Lower lobe of right lung (tissue), 2 donors: ENCODE measurements around the gene PARVB. TPM values are rescaled to one million over a fixed set of nuclear protein-coding genes. Genes with fewer than 3 reads are reported as not detected.

Experiments used
- ATAC-seq, 2 donors: fragments of 200-7000 bp; cut with Tn5 transposase; one replicate each; pipeline ENCODE4 v1.9.1; 2020 to 2022; ENCODE audit warnings: mild to moderate bottlenecking in 2 of 2, moderate library complexity in 2 of 2
- DNase-seq: peaks from one replicate; pipeline ENCODE4 v3.0.0-alpha.2; 2020
- H3K27ac ChIP-seq: fragments of 200-600 bp; one replicate; pipeline ENCODE4 v1.8.0; 2022
- H3K27me3 ChIP-seq: fragments of 200-600 bp; one replicate; pipeline ENCODE4 v1.8.0; 2022; ENCODE audit warnings: low read depth
- H3K36me3 ChIP-seq: fragments of 200-600 bp; one replicate; pipeline ENCODE4 v1.8.0; 2022; ENCODE audit warnings: mild to moderate bottlenecking
- H3K4me1 ChIP-seq: fragments of 200-600 bp; one replicate; pipeline ENCODE4 v1.8.0; 2022
- H3K4me3 ChIP-seq: fragments of 200-600 bp; one replicate; pipeline ENCODE4 v1.8.0; 2022; ENCODE audit warnings: mild to moderate bottlenecking
- H3K9me3 ChIP-seq: fragments of 200-600 bp; one replicate; pipeline ENCODE4 v1.8.0; 2022
- CTCF ChIP-seq: fragments of 200-600 bp; IDR thresholded peaks from one replicate; pipeline ENCODE4 v1.8.0; 2022; ENCODE audit warnings: antibody characterized with exemption, mild to moderate bottlenecking
- intact Hi-C: fragments of 100-400 bp; cut with DNase I; formaldehyde crosslinking; loops from one replicate; pipeline ENCODE4 v1.11.0; 2022
- total RNA-seq: library from RNA; stranded (reverse); fragmentation: NEBNext Ultra II Directional; extraction: Animal tissue kit (Norgen Biotek cat#: 25700); gene quantifications from one replicate; pipeline ENCODE4 v1.2.1, GENCODE V29; 2021
- donor health status: DM: no; HTN: yes; CAD: no; lungs with severe emphysema.

The PARVB gene
- total RNA-seq, 1 donor from 2014 or later: 44.7 TPM

GRCh38 chr22:44102121-44102520 is 78.0 kb downstream of the PARVB start:
- no peak for ATAC-seq
- no peak overlapping the region for H3K27ac ChIP-seq
- TF ChIP-seq CTCF: no peak
- H3K4me3 ChIP-seq: no peak overlapping the region
- intact Hi-C loops: no loop called here
- H3K4me1 ChIP-seq: no peaks in the 10 kb centered on the region
- peaks cover 30% of the 10 kb centered on the region for H3K36me3 ChIP-seq
- H3K9me3 ChIP-seq: no peaks in the 10 kb centered on the region
- DNase-seq: no peak
- no peaks in the 10 kb centered on the region for H3K27me3 ChIP-seq

- TF ChIP-seq CTCF: no peak
- ATAC-seq: no peak
Observed at GRCh38 chr22:44102856-44103255, 78.8 kb downstream of the PARVB start.

GRCh38 chr22:44103735-44104480 is 79.8 kb downstream of the PARVB start:
- Histone ChIP-seq H3K4me1 (no peaks in the 10 kb centered on the region), H3K36me3 (peaks cover 26% of the 10 kb centered on the region), H3K27ac (no peak overlapping the region), H3K4me3 (no peak overlapping the region), H3K9me3 (no peaks in the 10 kb centered on the region), H3K27me3 (no peaks in the 10 kb centered on the region)
- no peak for DNase-seq
- no peak for TF ChIP-seq CTCF
- intact Hi-C loops: no loop called here
- ATAC-seq: no peak

More at GRCh38 chr22:44102856-44103255, 78.8 kb downstream of the PARVB start:
- Histone ChIP-seq H3K27me3 (no peaks in the 10 kb centered on the region), H3K4me3 (no peak overlapping the region), H3K9me3 (no peaks in the 10 kb centered on the region), H3K36me3 (peaks cover 26% of the 10 kb centered on the region), H3K27ac (no peak overlapping the region), H3K4me1 (no peaks in the 10 kb centered on the region)
- intact Hi-C loops: no loop called here
- peak; percentile 24 for DNase-seq

- Histone ChIP-seq H3K27ac (no peak overlapping the region), H3K9me3 (no peaks in the 10 kb centered on the region), H3K4me3 (no peak overlapping the region), H3K4me1 (no peaks in the 10 kb centered on the region), H3K36me3 (peaks cover 11% of the 10 kb centered on the region), H3K27me3 (no peaks in the 10 kb centered on the region)
- no peak for DNase-seq
- intact Hi-C loops: no loop called here
- ATAC-seq: no peak
- TF ChIP-seq CTCF: no peak
Observed at GRCh38 chr22:44107340-44107739, 83.2 kb downstream of the PARVB start.

- Histone ChIP-seq H3K27ac (no peak overlapping the region), H3K4me3 (no peak overlapping the region), H3K9me3 (no peaks in the 10 kb centered on the region), H3K4me1 (no peaks in the 10 kb centered on the region), H3K36me3 (peaks cover 11% of the 10 kb centered on the region), H3K27me3 (no peaks in the 10 kb centered on the region)
- DNase-seq: no peak
- no peak for TF ChIP-seq CTCF
- intact Hi-C loops: no loop called here
- no peak for ATAC-seq
Observed at GRCh38 chr22:44108076-44108475, 84.0 kb downstream of the PARVB start.
